Measurements from ENCODE around the gene MBLAC1. TPM values are rescaled to one million over a fixed set of nuclear protein-coding genes. Genes with fewer than 3 reads are reported as not detected.

Gene MBLAC1
- total RNA-seq, 1 donor = 2.2 TPM

- Histone ChIP-seq H3K79me2 (ENCODE audit: insufficient read depth, low read length) (no peaks in the 10 kb centered on the region), H3K4me2 (ENCODE audit: insufficient read depth, low read length) (no peak overlapping the region), H3K9me3 (ENCODE audit: low read depth, low read length) (no peaks in the 10 kb centered on the region)
Observed at GRCh38 chr7:100173806-100174495, 47.2 kb downstream of the MBLAC1 start.

GRCh38 chr7:100174582-100174981 is 47.8 kb downstream of the MBLAC1 start:
- Histone ChIP-seq H3K9me3 (ENCODE audit: low read depth, low read length) (no peaks in the 10 kb centered on the region), H3K36me3 (ENCODE audit: insufficient read depth, low read length) (no peaks in the 10 kb centered on the region), H3K4me1 (ENCODE audit: insufficient read depth, low read length) (peaks cover 5% of the 10 kb centered on the region), H4K20me1 (ENCODE audit: insufficient read depth, low read length) (no peaks in the 10 kb centered on the region), H3K27me3 (ENCODE audit: insufficient read depth, low read length) (peaks cover 14% of the 10 kb centered on the region), H3K79me2 (ENCODE audit: insufficient read depth, low read length) (no peaks in the 10 kb centered on the region), H3K4me2 (ENCODE audit: insufficient read depth, low read length) (no peak overlapping the region), H2AFZ (ENCODE audit: low read length) (no peak overlapping the region), H3K4me3 (ENCODE audit: insufficient read depth, low read length) (no peak overlapping the region), H3K27ac (ENCODE audit: low read depth, low read length) (no peak overlapping the region)
- peak; percentile 54 for DNase-seq (ENCODE audit: insufficient read length, low spot score, missing footprints)
- TF ChIP-seq, protein P1, sequence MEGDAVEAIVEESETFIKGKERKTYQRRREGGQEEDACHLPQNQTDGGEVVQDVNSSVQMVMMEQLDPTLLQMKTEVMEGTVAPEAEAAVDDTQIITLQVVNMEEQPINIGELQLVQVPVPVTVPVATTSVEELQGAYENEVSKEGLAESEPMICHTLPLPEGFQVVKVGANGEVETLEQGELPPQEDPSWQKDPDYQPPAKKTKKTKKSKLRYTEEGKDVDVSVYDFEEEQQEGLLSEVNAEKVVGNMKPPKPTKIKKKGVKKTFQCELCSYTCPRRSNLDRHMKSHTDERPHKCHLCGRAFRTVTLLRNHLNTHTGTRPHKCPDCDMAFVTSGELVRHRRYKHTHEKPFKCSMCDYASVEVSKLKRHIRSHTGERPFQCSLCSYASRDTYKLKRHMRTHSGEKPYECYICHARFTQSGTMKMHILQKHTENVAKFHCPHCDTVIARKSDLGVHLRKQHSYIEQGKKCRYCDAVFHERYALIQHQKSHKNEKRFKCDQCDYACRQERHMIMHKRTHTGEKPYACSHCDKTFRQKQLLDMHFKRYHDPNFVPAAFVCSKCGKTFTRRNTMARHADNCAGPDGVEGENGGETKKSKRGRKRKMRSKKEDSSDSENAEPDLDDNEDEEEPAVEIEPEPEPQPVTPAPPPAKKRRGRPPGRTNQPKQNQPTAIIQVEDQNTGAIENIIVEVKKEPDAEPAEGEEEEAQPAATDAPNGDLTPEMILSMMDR (IDR thresholded peaks at IDR 0.05; ENCODE audit: extremely low read depth, low read depth, low read length) = no peak

More at GRCh38 chr7:100173806-100174495, 47.2 kb downstream of the MBLAC1 start:
- Histone ChIP-seq H3K4me1 (ENCODE audit: insufficient read depth, low read length) (peaks cover 5% of the 10 kb centered on the region), H3K27me3 (ENCODE audit: insufficient read depth, low read length) (peaks cover 11% of the 10 kb centered on the region), H4K20me1 (ENCODE audit: insufficient read depth, low read length) (no peaks in the 10 kb centered on the region), H3K27ac (ENCODE audit: low read depth, low read length) (no peak overlapping the region), H3K4me3 (ENCODE audit: insufficient read depth, low read length) (no peak overlapping the region), H2AFZ (ENCODE audit: low read length) (no peak overlapping the region), H3K36me3 (ENCODE audit: insufficient read depth, low read length) (no peaks in the 10 kb centered on the region)
- TF ChIP-seq, protein P1 (IDR thresholded peaks at IDR 0.05; ENCODE audit: extremely low read depth, low read depth, low read length) = no peak
- peak; percentile 58 for DNase-seq (ENCODE audit: insufficient read length, low spot score, missing footprints)

DNA sequence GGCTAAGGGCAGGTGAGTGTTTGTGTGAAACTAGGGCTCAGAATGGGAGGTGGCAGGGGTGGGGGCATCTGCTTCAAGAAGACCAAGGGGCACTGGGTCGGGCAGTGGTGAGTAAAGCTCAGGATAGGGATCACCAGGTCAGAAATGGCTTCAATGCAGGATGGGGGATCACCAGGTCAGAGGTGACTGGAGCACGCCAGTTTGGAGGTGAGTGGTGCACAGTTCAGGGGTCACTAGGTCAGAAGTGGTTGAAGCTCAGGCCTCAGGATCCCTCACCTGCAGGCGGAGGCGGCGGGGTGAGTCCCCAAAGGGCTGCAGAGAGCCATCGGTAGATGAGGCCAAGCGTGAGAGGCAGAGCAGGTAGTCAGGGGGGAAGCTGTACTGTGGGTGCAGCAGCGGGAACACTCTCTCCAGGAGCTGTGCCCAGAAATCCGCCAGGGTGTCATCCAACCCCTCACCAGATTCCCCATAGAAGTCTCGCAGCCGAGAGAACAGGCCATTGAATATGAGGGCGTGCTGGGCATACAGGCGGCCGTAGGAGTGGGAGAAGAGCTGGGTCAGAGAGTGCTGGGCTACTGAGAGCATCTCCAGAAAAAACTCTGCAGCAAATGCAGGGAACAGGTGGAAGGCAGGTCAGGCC is 48.6 kb downstream of the MBLAC1 start:
- TF ChIP-seq, protein P1 (IDR thresholded peaks at IDR 0.05; ENCODE audit: extremely low read depth, low read depth, low read length) = no peak
- Histone ChIP-seq H3K4me2 (ENCODE audit: insufficient read depth, low read length) (no peak overlapping the region), H3K27ac (ENCODE audit: low read depth, low read length) (no peak overlapping the region), H2AFZ (ENCODE audit: low read length) (no peak overlapping the region), H3K4me3 (ENCODE audit: insufficient read depth, low read length) (no peak overlapping the region), H3K27me3 (ENCODE audit: insufficient read depth, low read length) (peaks cover 14% of the 10 kb centered on the region), H3K36me3 (ENCODE audit: insufficient read depth, low read length) (no peaks in the 10 kb centered on the region), H3K4me1 (ENCODE audit: insufficient read depth, low read length) (peaks cover 5% of the 10 kb centered on the region), H3K79me2 (ENCODE audit: insufficient read depth, low read length) (no peaks in the 10 kb centered on the region), H4K20me1 (ENCODE audit: insufficient read depth, low read length) (no peaks in the 10 kb centered on the region), H3K9me3 (ENCODE audit: low read depth, low read length) (no peaks in the 10 kb centered on the region)
- peak; percentile 31 for DNase-seq (ENCODE audit: insufficient read length, low spot score, missing footprints)

Measured in osteoblast (primary cell).